OCI-LY3 (cell line): ENCODE data around the gene NCLN.

Experiments
- H2AFZ ChIP-seq: fragments of 200-600, 300-600 bp; shearing (Covaris generic); 2 replicates; pipeline ENCODE4 v1.6.0; 2014; ENCODE audit warnings: antibody characterized with exemption, low read depth, low read length
- H3K27ac ChIP-seq: fragments of 200-600, 300-600 bp; sonication (generic); 2 replicates; pipeline ENCODE4 v1.5.1; 2014; ENCODE audit warnings: mild to moderate bottlenecking, low read length, moderate library complexity, mixed read lengths
- H3K27me3 ChIP-seq: fragments of 200-600, 300-600 bp; sonication (generic); 2 replicates; pipeline ENCODE4 v1.6.1; 2014; ENCODE audit warnings: low read depth, low read length, mixed read lengths
- H3K36me3 ChIP-seq: fragments of 200-600, 300-600 bp; sonication (generic); replicated peaks from 2 replicates; pipeline ENCODE3; 2014; ENCODE audit warnings: low read depth, low read length, mixed read lengths
- H3K4me1 ChIP-seq: fragments of 300-600, 200-600 bp; sonication (generic); 2 replicates; pipeline ENCODE4 v1.6.1; 2014; ENCODE audit warnings: low read length, mixed read lengths
- H3K4me2 ChIP-seq: fragments of 200-600, 300-600 bp; sonication (generic); 2 replicates; pipeline ENCODE4 v1.6.1; 2014; ENCODE audit warnings: low read length, mixed read lengths
- H3K4me3 ChIP-seq: fragments of 300-600, 200-600 bp; sonication (generic); 2 replicates; pipeline ENCODE4 v1.5.1; 2014; ENCODE audit warnings: antibody characterized with exemption, mild to moderate bottlenecking, low read length, moderate library complexity
- H3K79me2 ChIP-seq: fragments of 300-600, 200-600 bp; shearing (Covaris generic); 2 replicates; pipeline ENCODE4 v1.6.1; 2014; ENCODE audit warnings: mild to moderate bottlenecking, low read length, mixed read lengths
- H3K9ac ChIP-seq: fragments of 300-600, 200-600 bp; shearing (Covaris generic); 2 replicates; pipeline ENCODE4 v1.6.0; 2014; ENCODE audit warnings: mild to moderate bottlenecking, low read length, moderate library complexity
- H3K9me3 ChIP-seq: fragments of 200-600, 300-600 bp; shearing (Covaris generic); 2 replicates; pipeline ENCODE4 v1.6.1; 2014; ENCODE audit warnings: low read length, mixed read lengths; ENCODE audit not compliant: insufficient read depth
- H4K20me1 ChIP-seq: fragments of 200-600, 300-600 bp; sonication (generic); 2 replicates; pipeline ENCODE4 v1.6.1; 2016; ENCODE audit warnings: low read length, mixed read lengths; ENCODE audit not compliant: insufficient read depth
- CTCF ChIP-seq: fragments of 200-600, 300-600 bp; sonication (generic); IDR thresholded peaks from 2 replicates; pipeline ENCODE4 v1.5.1; 2014; ENCODE audit warnings: antibody characterized with exemption, low read length, low read depth
- EZH2phosphoT487 ChIP-seq: fragments of 200-600 bp; shearing (Covaris generic); IDR thresholded peaks from 2 replicates; pipeline ENCODE4 v1.6.1; 2018; ENCODE audit warnings: antibody characterized with exemption, mixed run types, low read depth

NCLN gene

GRCh38 chr19:3229346-3229743 is 43.6 kb downstream of the NCLN start:
- Histone ChIP-seq H3K79me2 (no peaks in the 10 kb centered on the region), H3K36me3 (no peaks in the 10 kb centered on the region), H3K9ac (no peak overlapping the region), H3K9me3 (no peaks in the 10 kb centered on the region), H3K27ac (no peak overlapping the region), H4K20me1 (no peaks in the 10 kb centered on the region), H3K4me2 (no peak overlapping the region), H3K4me3 (no peak overlapping the region), H2AFZ (no peak overlapping the region), H3K4me1 (no peaks in the 10 kb centered on the region), H3K27me3 (peaks cover 19% of the 10 kb centered on the region)
- TF ChIP-seq CTCF (no peak), EZH2phosphoT487 (no peak)

- H3K36me3 ChIP-seq: no peaks in the 10 kb centered on the region
- peaks cover 19% of the 10 kb centered on the region for H3K27me3 ChIP-seq
- no peaks in the 10 kb centered on the region for H4K20me1 ChIP-seq
- H3K4me1 ChIP-seq: no peaks in the 10 kb centered on the region
- H2AFZ ChIP-seq: no peak overlapping the region
- no peaks in the 10 kb centered on the region for H3K79me2 ChIP-seq
- H3K4me2 ChIP-seq: no peak overlapping the region
- TF ChIP-seq EZH2phosphoT487 (no peak), CTCF (no peak)
- no peak overlapping the region for H3K4me3 ChIP-seq
- H3K9ac ChIP-seq: no peak overlapping the region
- no peak overlapping the region for H3K27ac ChIP-seq
- H3K9me3 ChIP-seq: no peaks in the 10 kb centered on the region
Observed at GRCh38 chr19:3229888-3230496, 44.3 kb downstream of the NCLN start.

GRCh38 chr19:3231288-3231687 is 45.6 kb downstream of the NCLN start:
- Histone ChIP-seq H3K4me2 (no peak overlapping the region), H2AFZ (no peak overlapping the region), H3K4me1 (no peaks in the 10 kb centered on the region), H4K20me1 (no peaks in the 10 kb centered on the region), H3K27me3 (peaks cover 13% of the 10 kb centered on the region), H3K9me3 (no peaks in the 10 kb centered on the region), H3K27ac (no peak overlapping the region), H3K4me3 (no peak overlapping the region), H3K36me3 (no peaks in the 10 kb centered on the region), H3K9ac (no peak overlapping the region), H3K79me2 (no peaks in the 10 kb centered on the region)
- no peak for TF ChIP-seq EZH2phosphoT487
- TF ChIP-seq CTCF: no peak

- no peaks in the 10 kb centered on the region for H3K9me3 ChIP-seq
Observed at GRCh38 chr19:3233116-3233515, 47.4 kb downstream of the NCLN start.

More at GRCh38 chr19:3233116-3233515, 47.4 kb downstream of the NCLN start:
- H3K36me3 ChIP-seq: no peaks in the 10 kb centered on the region
- no peak overlapping the region for H3K27ac ChIP-seq
- H3K4me3 ChIP-seq: no peak overlapping the region
- H3K9ac ChIP-seq: no peak overlapping the region
- TF ChIP-seq EZH2phosphoT487: no peak
- TF ChIP-seq CTCF: no peak
- H3K27me3 ChIP-seq: peaks cover 5% of the 10 kb centered on the region; the same call in 1 of the 2 replicates
- no peaks in the 10 kb centered on the region for H3K79me2 ChIP-seq
- no peak overlapping the region for H2AFZ ChIP-seq
- no peaks in the 10 kb centered on the region for H3K4me1 ChIP-seq
- H4K20me1 ChIP-seq: no peaks in the 10 kb centered on the region
- H3K4me2 ChIP-seq: no peak overlapping the region
